Sigmoid colon (tissue), 4 donors: ENCODE measurements around the gene NDRG2.

Experiments used
- CTCF ChIP-seq, 4 experiments: fragments of 450-650 bp in 3 of 4; fragments of 200-600 bp in 1 of 4; IDR thresholded peaks; one replicate each; pipeline ENCODE4 v1.5.1; 2016 to 2019; ENCODE audit warnings: antibody characterized with exemption in 4 of 4, mild to moderate bottlenecking in 3 of 4, moderate library complexity in 2 of 4
- POLR2A ChIP-seq, 2 donors: fragments of 450-650 bp; IDR thresholded peaks; one replicate each; pipeline ENCODE4 v1.6.1; 2016; ENCODE audit warnings: antibody characterized with exemption in 2 of 2, mild to moderate bottlenecking in 2 of 2, moderate library complexity in 2 of 2
- POLR2AphosphoS5 ChIP-seq, 4 donors: sonication (generic); formaldehyde crosslinking; IDR thresholded peaks; one replicate each; pipeline ENCODE4 v1.6.1; 2017; ENCODE audit warnings: antibody characterized with exemption in 4 of 4

DNA sequence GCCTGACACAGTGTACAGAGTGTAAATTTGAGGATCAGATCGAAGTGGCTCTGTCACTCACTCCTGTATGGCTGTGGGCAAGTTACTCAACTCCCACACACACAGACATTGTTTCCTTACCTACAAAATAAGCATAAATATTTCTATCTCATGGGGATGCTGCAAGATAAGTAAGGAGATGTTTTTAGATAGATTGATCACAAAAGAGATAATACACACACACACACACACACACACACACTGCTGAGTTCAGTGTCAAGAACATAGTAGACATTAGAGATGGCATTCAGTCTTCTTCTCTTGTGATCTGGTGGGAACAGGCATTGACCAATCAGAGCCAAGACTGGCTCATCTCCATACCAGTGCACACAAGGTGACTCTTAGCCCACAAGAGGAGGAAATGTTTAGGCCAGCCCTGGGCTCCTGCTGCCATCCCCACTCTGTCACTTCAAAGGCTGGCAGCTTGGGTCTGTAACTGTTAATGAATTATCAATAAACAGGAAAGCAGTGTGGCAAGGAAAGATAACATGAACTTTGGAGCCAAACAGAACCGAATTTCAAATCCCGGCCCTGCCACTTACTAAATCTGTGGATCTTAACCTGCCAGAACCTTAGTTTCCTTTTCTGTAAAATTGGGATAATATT is 29.4 kb upstream of the NDRG2 start:
- no peak for TF ChIP-seq POLR2A (IDR thresholded peaks at IDR 0.05)
- TF ChIP-seq CTCF (IDR thresholded peaks at IDR 0.05), result no peak
- no peak for TF ChIP-seq POLR2AphosphoS5 (IDR thresholded peaks at IDR 0.05)
